Measurements from ENCODE around the gene PUM1.

- TF ChIP-seq POLR2AphosphoS5 (IDR thresholded peaks at IDR 0.05; ENCODE audit: low read depth, low read length) (no peak), POLR2A (IDR thresholded peaks at IDR 0.05; ENCODE audit: low read depth, low read length) (no peak), TAF1 (IDR thresholded peaks at IDR 0.05; ENCODE audit: borderline replicate concordance, low read depth, low read length) (no peak)
These were observed 169.4 kb downstream of the PUM1 start for GRCh38 chr1:30895944-30896660.

All from GM12892 (cell line).